ENCODE results near the gene PSD2.

The PSD2 gene

DNA sequence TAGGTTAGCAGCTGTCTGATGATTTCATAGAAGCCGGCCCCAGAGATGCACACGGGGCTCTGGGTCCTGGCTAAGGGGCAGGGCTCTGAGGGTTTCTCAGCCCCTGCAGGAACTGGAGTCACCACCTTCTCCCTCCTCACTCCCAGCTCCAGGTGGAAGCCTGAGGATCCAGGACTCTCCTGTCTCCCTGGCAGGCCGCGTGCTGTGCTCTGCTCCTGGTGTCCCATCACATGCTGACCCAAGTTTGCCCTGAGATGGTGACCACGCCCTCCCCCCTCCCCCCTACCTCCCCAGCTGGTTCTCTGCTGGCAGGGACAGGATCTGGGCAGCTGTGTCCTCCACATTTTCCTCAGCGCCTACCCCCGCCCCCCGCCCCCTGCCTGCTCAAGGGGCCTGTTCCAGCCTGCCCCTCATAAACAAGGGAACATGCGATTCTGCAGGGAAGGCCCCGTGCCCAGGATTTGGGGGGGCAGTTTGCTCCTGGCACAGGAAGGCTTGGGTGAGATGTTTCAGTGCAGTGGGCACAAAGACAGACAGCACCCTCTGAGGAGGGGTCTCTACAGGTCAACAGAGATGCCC, 87.4 kb downstream of the PSD2 start:
- Histone ChIP-seq H3K4me1 (ENCODE audit: insufficient read depth, low read length) (peaks cover 4% of the 10 kb centered on the region; the same call in 1 of the 2 replicates), H3K9ac (ENCODE audit: low read depth, low read length) (no peak overlapping the region), H3K36me3 (ENCODE audit: insufficient read depth, low read length) (no peaks in the 10 kb centered on the region), H3K9me3 (ENCODE audit: control insufficient read depth, insufficient read depth, low read length) (no peaks in the 10 kb centered on the region)

DNA sequence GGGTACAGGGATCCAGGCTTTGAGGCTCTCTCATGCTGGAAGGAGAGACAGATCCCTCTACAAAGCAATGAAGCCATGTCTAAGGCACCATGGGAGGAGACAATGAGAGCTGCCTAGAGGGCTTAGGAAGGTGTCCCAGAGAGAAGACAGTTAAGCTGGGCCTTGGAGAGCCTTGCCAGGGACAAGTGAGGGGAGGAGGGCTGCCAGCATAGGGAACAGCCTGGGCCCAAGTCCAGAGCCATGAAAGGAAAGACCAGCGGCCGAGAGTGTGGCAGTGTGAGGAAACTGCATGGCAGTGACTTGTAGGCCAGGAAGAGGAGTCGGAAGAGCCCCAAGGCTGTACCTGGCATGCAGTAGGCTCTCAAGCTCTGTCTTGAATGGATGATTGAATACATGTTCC, 88.5 kb downstream of the PSD2 start:
- no peaks in the 10 kb centered on the region for H3K9me3 ChIP-seq (ENCODE audit: control insufficient read depth, insufficient read depth, low read length)
- no peaks in the 10 kb centered on the region for H3K36me3 ChIP-seq (ENCODE audit: insufficient read depth, low read length)
- H3K4me1 ChIP-seq (ENCODE audit: insufficient read depth, low read length), result peaks cover 4% of the 10 kb centered on the region; the same call in 1 of the 2 replicates
- H3K9ac ChIP-seq (ENCODE audit: low read depth, low read length), result no peak overlapping the region

DNA sequence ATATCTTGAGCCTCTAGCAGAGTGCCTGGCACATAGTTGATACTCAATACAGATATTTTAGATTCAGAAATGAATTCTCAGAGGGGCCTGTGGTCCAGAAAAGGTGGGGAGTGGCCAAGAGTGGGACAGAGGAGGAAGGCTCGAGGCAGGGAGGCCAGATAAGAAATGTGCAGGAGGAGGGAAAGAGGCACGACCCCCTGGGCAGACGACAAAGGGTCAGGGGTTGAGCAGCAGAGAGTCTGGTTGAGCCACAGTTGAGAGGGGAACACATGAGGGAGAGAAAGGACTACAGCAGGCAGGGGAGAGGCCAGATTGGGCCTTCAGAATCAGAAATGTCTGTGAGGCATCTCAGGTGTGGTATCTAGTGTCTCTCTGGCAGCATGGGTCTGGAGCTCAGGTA, 89.1 kb downstream of the PSD2 start:
- H3K9me3 ChIP-seq (ENCODE audit: control insufficient read depth, insufficient read depth, low read length), result no peaks in the 10 kb centered on the region
- peaks cover 4% of the 10 kb centered on the region; the same call in 1 of the 2 replicates for H3K4me1 ChIP-seq (ENCODE audit: insufficient read depth, low read length)
- no peaks in the 10 kb centered on the region for H3K36me3 ChIP-seq (ENCODE audit: insufficient read depth, low read length)

DNA sequence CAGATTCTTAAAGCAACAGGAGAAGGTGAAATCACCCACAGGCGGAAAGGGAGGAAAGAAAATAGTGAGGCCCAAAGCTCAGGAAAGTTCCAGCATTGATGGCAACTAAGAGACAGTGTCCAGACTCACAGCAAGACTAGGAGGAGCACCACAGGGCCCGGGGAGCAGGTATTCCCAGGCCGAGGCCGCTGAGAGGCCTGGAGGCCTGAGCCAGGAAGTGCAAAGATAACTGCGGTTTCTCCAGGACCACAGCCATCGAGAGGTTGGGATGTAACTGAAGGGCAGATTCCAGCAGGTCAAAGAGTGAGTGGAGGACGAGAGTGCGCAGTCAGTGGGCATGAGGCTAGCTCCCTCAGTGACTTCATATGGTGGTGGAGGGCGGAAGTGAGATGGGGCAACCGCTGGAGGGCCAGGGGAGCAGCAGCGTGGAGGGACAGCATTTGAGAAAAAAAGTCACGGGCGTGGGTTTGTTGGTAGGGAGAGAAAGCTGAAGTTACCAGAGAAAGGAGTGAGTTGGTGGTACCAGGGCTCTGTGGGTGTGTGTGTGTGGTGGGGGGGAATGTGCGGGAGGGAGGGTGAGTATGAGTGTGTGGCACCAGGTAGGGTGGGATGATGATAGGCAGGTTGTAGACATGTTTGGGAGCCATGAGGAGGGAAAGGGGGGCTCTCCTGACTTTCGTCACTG, 89.7 kb downstream of the PSD2 start:
- H3K9me3 ChIP-seq (ENCODE audit: control insufficient read depth, insufficient read depth, low read length), result no peaks in the 10 kb centered on the region
- no peak overlapping the region for H3K9ac ChIP-seq (ENCODE audit: low read depth, low read length)
- peaks cover 4% of the 10 kb centered on the region; the same call in 1 of the 2 replicates for H3K4me1 ChIP-seq (ENCODE audit: insufficient read depth, low read length)
- H3K36me3 ChIP-seq (ENCODE audit: insufficient read depth, low read length), result no peaks in the 10 kb centered on the region

More for the DNA sequence above, 89.1 kb downstream of the PSD2 start:
- H3K9ac ChIP-seq (ENCODE audit: low read depth, low read length), result no peak overlapping the region

DNA sequence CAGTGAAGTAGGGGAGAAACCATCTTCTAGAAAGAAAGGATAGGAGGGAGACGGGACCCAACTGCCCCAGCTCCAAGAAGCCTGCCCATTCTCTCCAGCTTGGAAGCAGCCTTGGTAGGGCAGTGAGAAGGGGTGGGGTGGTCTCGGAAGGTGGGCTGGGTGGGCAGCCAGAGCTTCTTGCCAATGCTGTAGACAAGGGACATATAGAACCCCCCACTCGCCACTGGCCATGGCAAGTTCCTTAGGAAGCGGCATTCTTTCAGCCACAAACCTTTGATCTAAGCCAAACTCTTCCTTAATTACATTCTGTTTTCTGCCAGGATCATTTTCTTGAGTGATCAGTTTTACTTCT, 90.2 kb downstream of the PSD2 start:
- Histone ChIP-seq H3K9ac (ENCODE audit: low read depth, low read length) (no peak overlapping the region), H3K36me3 (ENCODE audit: insufficient read depth, low read length) (no peaks in the 10 kb centered on the region; the same call in 1 of the 2 replicates), H3K9me3 (ENCODE audit: control insufficient read depth, insufficient read depth, low read length) (no peaks in the 10 kb centered on the region), H3K4me1 (ENCODE audit: insufficient read depth, low read length) (peaks cover under 1% of the 10 kb centered on the region; the same call in 1 of the 2 replicates)

DNA sequence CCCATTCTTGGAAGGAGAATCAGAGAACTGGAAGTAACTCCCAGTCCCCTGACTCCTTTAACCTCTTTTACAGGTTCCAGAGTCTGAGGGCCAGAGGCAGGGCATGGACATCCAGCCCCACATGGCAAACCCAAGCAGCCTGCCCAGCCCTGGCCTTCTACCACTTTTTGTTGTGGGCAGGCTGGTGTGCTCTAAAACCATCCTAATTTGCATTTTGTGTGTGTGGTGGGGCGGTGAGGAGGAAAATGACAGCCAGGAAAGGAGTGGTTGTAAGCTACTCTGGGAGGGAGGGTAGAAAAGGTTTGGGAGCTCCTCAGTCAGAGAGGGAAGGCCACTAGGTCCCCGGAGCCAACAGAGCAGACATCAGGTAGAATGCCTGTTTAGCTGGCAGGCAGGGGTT, 90.6 kb downstream of the PSD2 start:
- Histone ChIP-seq H3K4me1 (ENCODE audit: insufficient read depth, low read length) (no peaks in the 10 kb centered on the region), H3K36me3 (ENCODE audit: insufficient read depth, low read length) (no peaks in the 10 kb centered on the region; the same call in 1 of the 2 replicates), H3K9me3 (ENCODE audit: control insufficient read depth, insufficient read depth, low read length) (no peaks in the 10 kb centered on the region), H3K9ac (ENCODE audit: low read depth, low read length) (no peak overlapping the region)

DNA sequence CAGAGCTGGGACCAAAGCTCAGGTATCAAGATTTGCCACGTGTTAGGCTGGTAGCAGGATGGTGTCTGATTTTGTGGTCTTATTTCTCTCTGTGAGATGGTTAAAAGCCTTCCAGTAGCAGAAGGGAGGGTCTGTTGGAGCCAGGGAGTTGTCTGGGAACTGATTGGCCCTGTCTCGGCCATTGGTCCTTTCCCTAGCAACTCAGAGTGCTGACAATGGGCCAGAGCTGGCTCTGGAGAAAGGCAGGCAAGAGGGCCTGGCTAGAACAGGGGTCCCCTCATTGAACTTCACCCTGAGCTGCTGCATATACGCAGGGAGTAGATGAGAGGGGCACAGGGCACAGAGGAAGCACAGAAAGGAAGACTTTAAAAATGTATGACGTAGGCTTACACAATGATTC, 92.8 kb downstream of the PSD2 start:
- Histone ChIP-seq H3K4me1 (ENCODE audit: insufficient read depth, low read length) (no peaks in the 10 kb centered on the region), H3K9me3 (ENCODE audit: control insufficient read depth, insufficient read depth, low read length) (no peaks in the 10 kb centered on the region), H3K9ac (ENCODE audit: low read depth, low read length) (no peak overlapping the region), H3K36me3 (ENCODE audit: insufficient read depth, low read length) (no peaks in the 10 kb centered on the region; the same call in 1 of the 2 replicates)

DNA sequence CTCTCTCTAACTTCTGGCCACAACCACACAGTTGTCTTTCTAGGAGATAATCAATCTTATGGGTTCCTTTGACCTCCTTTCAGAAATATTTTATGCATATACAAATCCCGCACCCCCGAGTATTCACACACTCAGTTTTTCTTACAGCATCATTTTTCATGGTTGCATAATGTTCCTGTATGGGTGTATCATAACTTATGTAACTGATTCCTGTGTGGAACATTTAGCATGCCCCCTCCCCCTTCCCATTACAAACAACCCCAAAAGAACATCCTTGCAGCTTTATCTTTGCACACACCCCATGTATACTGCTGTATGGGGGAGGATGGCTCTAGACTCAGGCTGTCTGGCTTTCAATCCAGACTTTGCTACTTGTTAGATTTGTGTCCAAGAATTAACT, 93.8 kb downstream of the PSD2 start:
- Histone ChIP-seq H3K4me1 (ENCODE audit: insufficient read depth, low read length) (no peaks in the 10 kb centered on the region), H3K9ac (ENCODE audit: low read depth, low read length) (no peak overlapping the region), H3K9me3 (ENCODE audit: control insufficient read depth, insufficient read depth, low read length) (no peaks in the 10 kb centered on the region), H3K36me3 (ENCODE audit: insufficient read depth, low read length) (no peaks in the 10 kb centered on the region; the same call in 1 of the 2 replicates)

DNA sequence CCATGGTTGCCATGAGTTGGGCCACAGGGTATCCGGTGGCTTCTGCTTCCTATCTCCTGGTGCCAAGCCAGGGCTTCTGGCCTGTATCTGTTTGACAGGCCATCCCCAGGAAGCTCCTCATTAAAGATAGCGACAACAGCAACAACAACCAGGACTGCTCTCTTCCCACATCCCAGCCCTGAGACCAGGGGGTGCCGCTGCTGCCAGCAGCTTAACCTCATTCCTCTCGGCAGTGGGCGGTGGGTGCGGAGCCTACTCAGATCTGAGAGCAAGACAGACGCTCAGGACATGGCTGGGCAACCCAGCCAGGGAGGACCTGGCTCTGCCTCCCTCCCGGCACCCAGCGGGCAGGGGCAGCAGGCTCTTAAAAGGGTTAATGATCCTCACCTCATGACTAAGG, 98.3 kb downstream of the PSD2 start:
- Histone ChIP-seq H3K9ac (ENCODE audit: low read depth, low read length) (no peak overlapping the region), H3K36me3 (ENCODE audit: insufficient read depth, low read length) (no peaks in the 10 kb centered on the region; the same call in 1 of the 2 replicates), H3K4me1 (ENCODE audit: insufficient read depth, low read length) (no peaks in the 10 kb centered on the region), H3K9me3 (ENCODE audit: control insufficient read depth, insufficient read depth, low read length) (no peaks in the 10 kb centered on the region)
